ENCODE measurements around the gene PTH2. TPM values are rescaled to one million over a fixed set of nuclear protein-coding genes. Genes with fewer than 3 reads are reported as not detected.

Gene PTH2
- total and polyA plus RNA-seq, 10 of the 15 experiments (the other 5 are each of a cell fraction or from before 2014, with no cell fraction given): not detected

- no peak overlapping the region for H3K4me3 ChIP-seq
- no peaks in the 10 kb centered on the region for H3K27me3 ChIP-seq (replicated peaks in 1 of 2; ENCODE audit: control insufficient read depth in 2 of 2, insufficient read depth in 2 of 2, low read length in 1 of 2)
- FAIRE-seq (no peak), ATAC-seq (no peak), DNase-seq (ENCODE audit: low read depth, low spot score) (no peak)
- intact Hi-C loops (cut with micrococcal nuclease; ENCODE audit: unreplicated experiment) (no loop called here), in situ Hi-C loops (cut with MboI) (loop anchor here (5.0 kb wide), 1 partner anchor 47 kb away; no protein-coding TSS in a partner anchor)
- no peak overlapping the region for H3K4me2 ChIP-seq (ENCODE audit: control insufficient read depth, insufficient read depth)
- ChIA-PET POLR2A (interaction anchor here (0.5 to 2.0 kb wide), 6 partner anchors 44 to 263 kb away, joined by 3 to 5 read pairs (median 4); partner anchors contain the start of gene PIH1D1), CTCF (interaction anchor here (0.7 to 5.7 kb wide), 16 partner anchors 11 to 124 kb away, joined by 3 to 68 read pairs (median 8); partner anchors contain the start of genes FLT3LG and GFY), SMC1A (ENCODE audit: uncharacterized antibody, unreplicated experiment) (interaction anchor here (0.8 to 2.9 kb wide), 10 partner anchors 13 to 163 kb away, joined by 3 to 15 read pairs (median 6); partner anchors contain the start of genes CD37 and PIH1D1), RAD21 (ENCODE audit: unreplicated experiment) (interaction anchor here (1.0 to 3.0 kb wide), 8 partner anchors 16 to 164 kb away, joined by 3 to 23 read pairs (median 4); partner anchors contain the start of gene PIH1D1)
- no peak overlapping the region for H2AFZ ChIP-seq (ENCODE audit: control insufficient read depth, low read depth, low read length)
- no peaks in the 10 kb centered on the region for H3K4me1 ChIP-seq (ENCODE audit: control insufficient read depth, insufficient read depth, low read length)
- no TSS peak for BruUV-seq (replicated peaks)
- no peak overlapping the region for H3K9ac ChIP-seq (ENCODE audit: control insufficient read depth, insufficient read depth, low read length)
- H3K36me3 ChIP-seq (ENCODE audit: control insufficient read depth in 2 of 2, insufficient read depth in 2 of 2, low read length in 1 of 2): no peaks in the 10 kb centered on the region
- WGBS (ENCODE audit: insufficient coverage, insufficient replicate concordance, low lambda C conversion rate, missing lambda C conversion rate): 68% methylated on average over 26 of the region's 26 CpGs
- H3K9me3 ChIP-seq (replicated peaks; ENCODE audit: control insufficient read depth, insufficient read depth, low read length): no peaks in the 10 kb centered on the region
- H4K20me1 ChIP-seq (ENCODE audit: control insufficient read depth, insufficient read depth): no peaks in the 10 kb centered on the region
- no peaks in the 10 kb centered on the region for H3K79me2 ChIP-seq (ENCODE audit: control insufficient read depth, insufficient read depth, low read length)
- no peak overlapping the region for H3K27ac ChIP-seq (ENCODE audit: control insufficient read depth, insufficient read depth)
- TF ChIP-seq POLR2AphosphoS5 (IDR thresholded peaks at IDR 0.05; ENCODE audit: low read length) (no peak), KDM1A (IDR thresholded peaks at IDR 0.05; ENCODE audit: borderline replicate concordance) (no peak), CBFB (IDR thresholded peaks at IDR 0.05; ENCODE audit: low read depth) (no peak), YY1 (IDR thresholded peaks at IDR 0.05; ENCODE audit: low read depth, low read length) (no peak), MAX (IDR thresholded peaks at IDR 0.05; ENCODE audit: low read depth, low read length) (no peak), CREM (IDR thresholded peaks at IDR 0.05; ENCODE audit: low read depth) (no peak), FOS (IDR thresholded peaks at IDR 0.05; ENCODE audit: borderline replicate concordance, extremely low read depth, insufficient read length) (no peak), TCF7 (IDR thresholded peaks at IDR 0.05; ENCODE audit: borderline replicate concordance) (no peak), E4F1 (IDR thresholded peaks at IDR 0.05; ENCODE audit: borderline replicate concordance, partially characterized antibody) (no peak), ESRRA (IDR thresholded peaks at IDR 0.05; ENCODE audit: low read length) (no peak), SRF (IDR thresholded peaks at IDR 0.05; ENCODE audit: low read depth in 2 of 2, low read length in 2 of 2) (no peak), RFX5 (IDR thresholded peaks at IDR 0.05; ENCODE audit: low read depth, low read length) (no peak), STAT3 (IDR thresholded peaks at IDR 0.05; ENCODE audit: low read depth, low read length) (no peak)
- TF ChIP-seq, protein P1, sequence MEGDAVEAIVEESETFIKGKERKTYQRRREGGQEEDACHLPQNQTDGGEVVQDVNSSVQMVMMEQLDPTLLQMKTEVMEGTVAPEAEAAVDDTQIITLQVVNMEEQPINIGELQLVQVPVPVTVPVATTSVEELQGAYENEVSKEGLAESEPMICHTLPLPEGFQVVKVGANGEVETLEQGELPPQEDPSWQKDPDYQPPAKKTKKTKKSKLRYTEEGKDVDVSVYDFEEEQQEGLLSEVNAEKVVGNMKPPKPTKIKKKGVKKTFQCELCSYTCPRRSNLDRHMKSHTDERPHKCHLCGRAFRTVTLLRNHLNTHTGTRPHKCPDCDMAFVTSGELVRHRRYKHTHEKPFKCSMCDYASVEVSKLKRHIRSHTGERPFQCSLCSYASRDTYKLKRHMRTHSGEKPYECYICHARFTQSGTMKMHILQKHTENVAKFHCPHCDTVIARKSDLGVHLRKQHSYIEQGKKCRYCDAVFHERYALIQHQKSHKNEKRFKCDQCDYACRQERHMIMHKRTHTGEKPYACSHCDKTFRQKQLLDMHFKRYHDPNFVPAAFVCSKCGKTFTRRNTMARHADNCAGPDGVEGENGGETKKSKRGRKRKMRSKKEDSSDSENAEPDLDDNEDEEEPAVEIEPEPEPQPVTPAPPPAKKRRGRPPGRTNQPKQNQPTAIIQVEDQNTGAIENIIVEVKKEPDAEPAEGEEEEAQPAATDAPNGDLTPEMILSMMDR (IDR thresholded peaks at IDR 0.05 in 2 of 3, conservative IDR thresholded peaks at IDR 0.05 in 1 of 3; ENCODE audit: control insufficient read depth in 2 of 3, extremely low read depth in 1 of 3, insufficient read depth in 1 of 3, low read depth in 3 of 3, low read length in 3 of 3): no peak
- TF ChIP-seq, protein P2, sequence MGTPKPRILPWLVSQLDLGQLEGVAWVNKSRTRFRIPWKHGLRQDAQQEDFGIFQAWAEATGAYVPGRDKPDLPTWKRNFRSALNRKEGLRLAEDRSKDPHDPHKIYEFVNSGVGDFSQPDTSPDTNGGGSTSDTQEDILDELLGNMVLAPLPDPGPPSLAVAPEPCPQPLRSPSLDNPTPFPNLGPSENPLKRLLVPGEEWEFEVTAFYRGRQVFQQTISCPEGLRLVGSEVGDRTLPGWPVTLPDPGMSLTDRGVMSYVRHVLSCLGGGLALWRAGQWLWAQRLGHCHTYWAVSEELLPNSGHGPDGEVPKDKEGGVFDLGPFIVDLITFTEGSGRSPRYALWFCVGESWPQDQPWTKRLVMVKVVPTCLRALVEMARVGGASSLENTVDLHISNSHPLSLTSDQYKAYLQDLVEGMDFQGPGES (IDR thresholded peaks at IDR 0.05): no peak
Measured at GRCh38 chr19:49390131-49390928, 32.9 kb downstream of the PTH2 start.

All from GM12878 (cell line).